ENCODE measurements around the gene SLC17A7. TPM values are rescaled to one million over a fixed set of nuclear protein-coding genes. Genes with fewer than 3 reads are reported as not detected.
A peak's percentile ranks its signal among the peaks of the same experiment; 100 is the strongest.

SLC17A7 gene
- total and polyA plus RNA-seq, 2 of the 4 experiments (the other 2 are of a cell fraction): 0.03 TPM; not detected in 1

GRCh38 chr19:49428547-49429451 is 12.5 kb downstream of the SLC17A7 start (continued):
- TF ChIP-seq BHLHE40 (IDR thresholded peaks at IDR 0.05; ENCODE audit: low read depth, low read length): no peak

GRCh38 chr19:49427855-49428546 is 13.3 kb downstream of the SLC17A7 start:
- Histone ChIP-seq H4K8ac (ENCODE audit: low read depth in 2 of 2, low read length in 2 of 2) (no peak overlapping the region), H2AK5ac (ENCODE audit: low read depth, low read length) (no peak overlapping the region), H4K20me1 (ENCODE audit: insufficient read depth, low read length) (no peaks in the 10 kb centered on the region), H3K4me2 (ENCODE audit: low read depth, low read length) (no peak overlapping the region; the same call in 1 of the 2 replicates), H2AK9ac (replicated peaks; ENCODE audit: low read depth, low read length, poor library complexity) (no peak overlapping the region), H3K4me1 (ENCODE audit: control insufficient read depth, insufficient read depth, low read length) (no peaks in the 10 kb centered on the region), H3K56ac (ENCODE audit: extremely low read depth, insufficient read depth, low read length) (no peak overlapping the region), H3K9me1 (ENCODE audit: insufficient read depth, low read length) (no peaks in the 10 kb centered on the region), H4K5ac (ENCODE audit: low read depth, low read length) (no peak overlapping the region), H3K27ac (ENCODE audit: insufficient read depth, low read length) (no peak overlapping the region), H3K18ac (ENCODE audit: low read depth, low read length) (no peak overlapping the region), H3K9me3 (ENCODE audit: control insufficient read depth, insufficient read depth, low read length) (peaks cover 15% of the 10 kb centered on the region), H3K14ac (replicated peaks; ENCODE audit: low read depth, low read length) (no peak overlapping the region), H3K4ac (ENCODE audit: low read depth, low read length) (no peak overlapping the region), H2BK5ac (ENCODE audit: low read depth, low read length, poor library complexity, severe bottlenecking) (no peak overlapping the region), H2BK15ac (ENCODE audit: low read depth, low read length) (no peak overlapping the region), H3K9ac (ENCODE audit: low read depth, low read length) (no peak overlapping the region), H4K91ac (ENCODE audit: insufficient read depth, low read depth, low read length) (no peak overlapping the region), H3K27me3 (ENCODE audit: control insufficient read depth, insufficient read depth, low read length) (peaks cover 94% of the 10 kb centered on the region), H3K36me3 (ENCODE audit: control insufficient read depth, insufficient read depth, low read length) (no peaks in the 10 kb centered on the region), H2BK20ac (ENCODE audit: low read depth, low read length) (no peak overlapping the region), H3K4me3 (ENCODE audit: insufficient read depth, low read depth, low read length) (no peak overlapping the region), H2AFZ (replicated peaks; ENCODE audit: low read length, poor library complexity) (peak overlapping the region; percentile 46), H3K23ac (ENCODE audit: low read depth, low read length) (no peak overlapping the region), H3K79me1 (ENCODE audit: low read depth in 1 of 2, low read length in 2 of 2) (no peaks in the 10 kb centered on the region), H2BK120ac (ENCODE audit: low read depth, low read length) (no peak overlapping the region)
- TF ChIP-seq RCOR1 (IDR thresholded peaks at IDR 0.05; ENCODE audit: insufficient replicate concordance, low read length): no peak
- no peak for TF ChIP-seq MAFK (IDR thresholded peaks at IDR 0.05; ENCODE audit: low read depth, low read length)
- no TSS peak for BruUV-seq (replicated peaks)
- intact Hi-C loops (cut with micrococcal nuclease) (no loop called here), dilution Hi-C loops (cut with HindIII; ENCODE audit: low sequenced_read_pairs, unreplicated experiment) (no loop called here), in situ Hi-C loops (cut with MboI; ENCODE audit: low sequenced_read_pairs) (no loop called here)
- ChIA-PET CTCF (no interaction called here), POLR2A (ENCODE audit: unreplicated experiment) (no interaction called here)
- peak; percentile 47; the same call in 1 of the 2 replicates for ATAC-seq (ENCODE audit: low read depth)
- 6% methylated on average over 20 of the region's 45 CpGs; no CpG with 5 or more reads in 1 of the 2 experiments for WGBS, 2 experiments (ENCODE audit: extremely low coverage in 2 of 2, insufficient read length in 1 of 2)
- DNase-seq: no peak

Measured in IMR-90 (cell line).